Endothelial cell of umbilical vein (primary cell): ENCODE data around the gene GALNT4.

ENCODE experiments used
- EZH2 ChIP-seq: IDR thresholded peaks from 2 replicates; pipeline ENCODE4 v1.6.1; 2012; ENCODE audit warnings: borderline replicate concordance, low read depth, mild to moderate bottlenecking, moderate library complexity, low read length, inconsistent platforms; ENCODE audit not compliant: severe bottlenecking
- POLR2A ChIP-seq: IDR thresholded peaks from 2 replicates; pipeline ENCODE4 v1.6.1; 2012; ENCODE audit warnings: low read depth, mild to moderate bottlenecking, control low read depth, low read length
- POLR2AphosphoS5 ChIP-seq: IDR thresholded peaks from 2 replicates; pipeline ENCODE4 v1.6.1; 2012; ENCODE audit warnings: low read depth, mild to moderate bottlenecking, control low read depth, low read length, moderate library complexity; ENCODE audit not compliant: insufficient read depth

GRCh38 chr12:89552376-89552775 lies 27.8 kb upstream of the GALNT4 start:
- TF ChIP-seq POLR2AphosphoS5 (no peak), POLR2A (no peak), EZH2 (no peak)
